ENCODE measurements around the gene SORBS1. TPM values are rescaled to one million over a fixed set of nuclear protein-coding genes. Genes with fewer than 3 reads are reported as not detected.

Gene SORBS1
- total RNA-seq, 1 experiment from 2014 or later = 39.9 TPM

- TF ChIP-seq, protein P1, sequence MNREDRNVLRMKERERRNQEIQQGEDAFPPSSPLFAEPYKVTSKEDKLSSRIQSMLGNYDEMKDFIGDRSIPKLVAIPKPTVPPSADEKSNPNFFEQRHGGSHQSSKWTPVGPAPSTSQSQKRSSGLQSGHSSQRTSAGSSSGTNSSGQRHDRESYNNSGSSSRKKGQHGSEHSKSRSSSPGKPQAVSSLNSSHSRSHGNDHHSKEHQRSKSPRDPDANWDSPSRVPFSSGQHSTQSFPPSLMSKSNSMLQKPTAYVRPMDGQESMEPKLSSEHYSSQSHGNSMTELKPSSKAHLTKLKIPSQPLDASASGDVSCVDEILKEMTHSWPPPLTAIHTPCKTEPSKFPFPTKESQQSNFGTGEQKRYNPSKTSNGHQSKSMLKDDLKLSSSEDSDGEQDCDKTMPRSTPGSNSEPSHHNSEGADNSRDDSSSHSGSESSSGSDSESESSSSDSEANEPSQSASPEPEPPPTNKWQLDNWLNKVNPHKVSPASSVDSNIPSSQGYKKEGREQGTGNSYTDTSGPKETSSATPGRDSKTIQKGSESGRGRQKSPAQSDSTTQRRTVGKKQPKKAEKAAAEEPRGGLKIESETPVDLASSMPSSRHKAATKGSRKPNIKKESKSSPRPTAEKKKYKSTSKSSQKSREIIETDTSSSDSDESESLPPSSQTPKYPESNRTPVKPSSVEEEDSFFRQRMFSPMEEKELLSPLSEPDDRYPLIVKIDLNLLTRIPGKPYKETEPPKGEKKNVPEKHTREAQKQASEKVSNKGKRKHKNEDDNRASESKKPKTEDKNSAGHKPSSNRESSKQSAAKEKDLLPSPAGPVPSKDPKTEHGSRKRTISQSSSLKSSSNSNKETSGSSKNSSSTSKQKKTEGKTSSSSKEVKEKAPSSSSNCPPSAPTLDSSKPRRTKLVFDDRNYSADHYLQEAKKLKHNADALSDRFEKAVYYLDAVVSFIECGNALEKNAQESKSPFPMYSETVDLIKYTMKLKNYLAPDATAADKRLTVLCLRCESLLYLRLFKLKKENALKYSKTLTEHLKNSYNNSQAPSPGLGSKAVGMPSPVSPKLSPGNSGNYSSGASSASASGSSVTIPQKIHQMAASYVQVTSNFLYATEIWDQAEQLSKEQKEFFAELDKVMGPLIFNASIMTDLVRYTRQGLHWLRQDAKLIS (CRISPR knock-in tag; IDR thresholded peaks at IDR 0.05; ENCODE audit: borderline replicate concordance) = no peak
- TF ChIP-seq, protein P2, sequence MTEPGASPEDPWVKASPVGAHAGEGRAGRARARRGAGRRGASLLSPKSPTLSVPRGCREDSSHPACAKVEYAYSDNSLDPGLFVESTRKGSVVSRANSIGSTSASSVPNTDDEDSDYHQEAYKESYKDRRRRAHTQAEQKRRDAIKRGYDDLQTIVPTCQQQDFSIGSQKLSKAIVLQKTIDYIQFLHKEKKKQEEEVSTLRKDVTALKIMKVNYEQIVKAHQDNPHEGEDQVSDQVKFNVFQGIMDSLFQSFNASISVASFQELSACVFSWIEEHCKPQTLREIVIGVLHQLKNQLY (CRISPR knock-in tag; IDR thresholded peaks at IDR 0.05) = no peak
- TF ChIP-seq, protein P3, sequence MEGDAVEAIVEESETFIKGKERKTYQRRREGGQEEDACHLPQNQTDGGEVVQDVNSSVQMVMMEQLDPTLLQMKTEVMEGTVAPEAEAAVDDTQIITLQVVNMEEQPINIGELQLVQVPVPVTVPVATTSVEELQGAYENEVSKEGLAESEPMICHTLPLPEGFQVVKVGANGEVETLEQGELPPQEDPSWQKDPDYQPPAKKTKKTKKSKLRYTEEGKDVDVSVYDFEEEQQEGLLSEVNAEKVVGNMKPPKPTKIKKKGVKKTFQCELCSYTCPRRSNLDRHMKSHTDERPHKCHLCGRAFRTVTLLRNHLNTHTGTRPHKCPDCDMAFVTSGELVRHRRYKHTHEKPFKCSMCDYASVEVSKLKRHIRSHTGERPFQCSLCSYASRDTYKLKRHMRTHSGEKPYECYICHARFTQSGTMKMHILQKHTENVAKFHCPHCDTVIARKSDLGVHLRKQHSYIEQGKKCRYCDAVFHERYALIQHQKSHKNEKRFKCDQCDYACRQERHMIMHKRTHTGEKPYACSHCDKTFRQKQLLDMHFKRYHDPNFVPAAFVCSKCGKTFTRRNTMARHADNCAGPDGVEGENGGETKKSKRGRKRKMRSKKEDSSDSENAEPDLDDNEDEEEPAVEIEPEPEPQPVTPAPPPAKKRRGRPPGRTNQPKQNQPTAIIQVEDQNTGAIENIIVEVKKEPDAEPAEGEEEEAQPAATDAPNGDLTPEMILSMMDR (IDR thresholded peaks at IDR 0.05) = no peak
- no peak for TF ChIP-seq TEAD1 (CRISPR knock-in tag; IDR thresholded peaks at IDR 0.05)
Observed at GRCh38 chr10:95579835-95580535, 18.8 kb upstream of the SORBS1 start (continued).

- TF ChIP-seq ZSCAN18 (CRISPR knock-in tag; IDR thresholded peaks at IDR 0.05) = no peak
- TF ChIP-seq FOXJ3 (CRISPR knock-in tag; IDR thresholded peaks at IDR 0.05; ENCODE audit: borderline replicate concordance) = no peak
- TF ChIP-seq SP1 (CRISPR knock-in tag; conservative IDR thresholded peaks at IDR 0.05) = no peak
- TF ChIP-seq ZNF396 (CRISPR knock-in tag; IDR thresholded peaks at IDR 0.05; ENCODE audit: borderline replicate concordance) = no peak
- no peak for TF ChIP-seq FOXP1 (CRISPR knock-in tag; IDR thresholded peaks at IDR 0.05; ENCODE audit: borderline replicate concordance)
- TF ChIP-seq ATF1 (CRISPR knock-in tag; IDR thresholded peaks at IDR 0.05) = no peak
- TF ChIP-seq ZNF317 (CRISPR knock-in tag; IDR thresholded peaks at IDR 0.05; ENCODE audit: borderline replicate concordance, low read depth) = no peak
- TF ChIP-seq CREM (CRISPR knock-in tag; IDR thresholded peaks at IDR 0.05) = no peak
- TF ChIP-seq, protein P3 (IDR thresholded peaks at IDR 0.05) = no peak
- no peak for TF ChIP-seq ZNF232 (CRISPR knock-in tag; IDR thresholded peaks at IDR 0.05)
- no peak for TF ChIP-seq GRHL2 (CRISPR knock-in tag; IDR thresholded peaks at IDR 0.05; ENCODE audit: insufficient replicate concordance, severe bottlenecking)
- no peak for TF ChIP-seq ZNF416 (CRISPR knock-in tag; IDR thresholded peaks at IDR 0.05)
- no peak for TF ChIP-seq HMGA2 (CRISPR knock-in tag; IDR thresholded peaks at IDR 0.05)
- TF ChIP-seq PRRX2 (CRISPR knock-in tag; IDR thresholded peaks at IDR 0.05) = no peak
- no peak for TF ChIP-seq SOX15 (CRISPR knock-in tag; IDR thresholded peaks at IDR 0.05)
- no peak for TF ChIP-seq GABPB1 (CRISPR knock-in tag; IDR thresholded peaks at IDR 0.05)
- TF ChIP-seq NR1H2 (CRISPR knock-in tag; IDR thresholded peaks at IDR 0.05) = no peak
- no peak for TF ChIP-seq ZBTB21 (CRISPR knock-in tag; IDR thresholded peaks at IDR 0.05; ENCODE audit: borderline replicate concordance)
- TF ChIP-seq ESRRA (CRISPR knock-in tag; IDR thresholded peaks at IDR 0.05; ENCODE audit: borderline replicate concordance) = no peak
- ATAC-seq (no peak), DNase-seq (ENCODE audit: low spot score) (no peak)
- no peak overlapping the region for H3K4me3 Mint-ChIP-seq
- H3K27ac Mint-ChIP-seq = no peak overlapping the region
- POLR2A ChIA-PET = no interaction called here
- no peaks in the 10 kb centered on the region; the same call in 1 of the 2 replicates for H3K27me3 Mint-ChIP-seq (ENCODE audit: low read depth)
- no peaks in the 10 kb centered on the region for H3K9me3 Mint-ChIP-seq
- no peaks in the 10 kb centered on the region for H3K36me3 Mint-ChIP-seq
- CTCF ChIA-PET = interaction anchor here (1.5 kb wide), 1 partner anchor 147 kb away, joined by 4 read pairs; no protein-coding TSS in a partner anchor
- no peaks in the 10 kb centered on the region for H3K4me1 Mint-ChIP-seq
Observed at GRCh38 chr10:95579292-95579691, 18.1 kb upstream of the SORBS1 start.

Measured in WTC11 (cell line).